HG02870 (cell line): ENCODE measurements around the gene ALK.

Experiments
- ATAC-seq: cut with Tn5 transposase; IDR thresholded peaks from one replicate; pipeline ENCODE4 v1.9.1; 2021; ENCODE audit warnings: mild to moderate bottlenecking, moderate library complexity; ENCODE audit not compliant: unreplicated experiment

ALK gene

DNA sequence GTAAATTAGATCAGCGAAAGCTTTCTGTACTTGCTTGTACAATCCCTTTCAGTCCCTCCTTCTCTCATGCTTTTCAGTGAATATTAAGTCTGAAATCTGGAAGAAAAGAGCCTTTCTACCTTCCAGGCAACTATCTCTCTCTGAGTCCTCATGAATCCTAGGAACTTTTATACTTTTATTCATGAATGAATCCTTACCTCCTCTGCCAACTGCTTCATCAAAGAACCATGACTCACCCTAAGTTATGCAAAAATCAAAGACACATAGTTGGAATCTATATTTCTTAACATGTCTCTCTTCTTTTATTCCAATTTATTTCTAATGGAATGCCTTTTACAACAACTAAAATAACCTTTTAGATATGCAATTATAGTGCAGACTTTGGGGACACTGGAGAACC is 412.0 kb downstream of the ALK start:
- no peak for ATAC-seq

DNA sequence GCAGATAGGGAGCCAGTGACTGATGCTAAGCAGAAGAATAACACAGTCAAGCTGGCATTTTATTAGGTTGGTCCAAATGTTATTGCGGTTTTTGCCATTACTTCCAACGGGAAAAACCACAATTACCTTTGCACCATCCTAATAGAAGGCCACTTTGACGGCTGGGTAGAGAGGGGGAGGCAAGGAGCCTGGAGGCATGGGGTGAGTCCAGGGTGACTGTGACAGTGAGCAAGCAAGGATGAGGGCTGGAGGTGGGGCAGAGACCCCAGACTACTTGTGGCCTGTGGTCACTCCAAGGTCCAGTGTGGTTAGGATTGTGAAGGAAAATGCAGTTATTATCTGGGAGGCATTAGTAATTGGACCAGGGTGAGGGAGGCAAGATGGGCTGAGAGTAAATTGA is 416.6 kb downstream of the ALK start:
- ATAC-seq: no peak

DNA sequence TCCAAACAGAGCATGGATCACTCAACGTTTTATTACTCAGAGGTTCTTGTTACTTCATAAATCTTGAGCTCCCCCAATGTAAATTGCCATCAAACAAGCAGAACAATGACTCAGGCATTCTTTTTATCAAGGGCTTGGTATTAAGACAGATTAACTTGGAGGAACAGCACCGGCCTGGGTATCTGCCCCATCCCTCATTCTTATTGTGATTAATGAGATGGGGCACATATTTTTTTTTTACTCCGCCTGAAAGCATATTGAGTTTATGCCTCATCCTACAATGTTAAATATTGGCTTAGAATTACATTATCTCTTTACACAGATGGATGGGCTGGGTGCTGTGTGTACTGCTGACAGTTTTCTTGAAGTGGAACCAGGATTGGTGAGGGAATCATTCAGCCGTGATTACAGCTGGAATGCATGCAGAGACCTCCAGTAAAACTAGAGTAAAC is 418.9 kb downstream of the ALK start:
- ATAC-seq: no peak

DNA sequence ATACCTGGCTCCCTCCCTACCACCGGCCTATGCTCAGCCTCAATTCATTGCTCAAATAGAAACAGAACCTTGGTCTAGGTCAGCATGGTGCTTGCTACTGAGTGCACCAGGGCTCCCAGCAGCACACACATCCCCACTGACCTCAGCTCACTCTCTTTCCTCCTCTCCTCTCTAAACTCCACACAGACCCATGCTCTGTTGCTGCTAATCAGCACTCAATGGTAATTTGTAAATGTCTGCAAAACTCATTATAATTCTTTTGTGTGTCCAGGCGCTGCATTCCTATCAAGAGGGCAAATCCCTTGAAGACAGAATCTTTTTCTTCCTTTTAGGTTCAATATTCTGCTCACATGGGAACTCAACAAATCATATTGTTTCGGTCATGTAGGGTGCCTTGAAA is 424.0 kb downstream of the ALK start:
- ATAC-seq: no peak

DNA sequence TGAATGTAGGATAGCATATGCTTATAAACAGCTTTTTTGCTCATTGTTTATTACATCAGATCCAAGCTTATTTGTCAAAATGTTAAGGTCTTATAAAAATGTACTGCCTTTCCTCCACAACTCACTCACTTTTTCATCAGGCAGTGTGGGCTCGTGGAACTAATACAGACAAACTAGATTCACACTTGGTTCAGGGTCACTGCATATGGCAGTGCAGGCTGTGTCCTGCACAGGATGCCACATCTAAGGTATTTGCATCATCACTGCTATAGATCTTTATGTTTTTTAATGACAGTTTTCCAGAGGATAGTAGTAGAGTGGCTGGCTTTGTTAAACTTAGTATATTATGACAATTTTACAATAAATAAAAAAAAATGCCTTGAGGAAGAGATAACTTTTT is 425.2 kb downstream of the ALK start:
- no peak for ATAC-seq

DNA sequence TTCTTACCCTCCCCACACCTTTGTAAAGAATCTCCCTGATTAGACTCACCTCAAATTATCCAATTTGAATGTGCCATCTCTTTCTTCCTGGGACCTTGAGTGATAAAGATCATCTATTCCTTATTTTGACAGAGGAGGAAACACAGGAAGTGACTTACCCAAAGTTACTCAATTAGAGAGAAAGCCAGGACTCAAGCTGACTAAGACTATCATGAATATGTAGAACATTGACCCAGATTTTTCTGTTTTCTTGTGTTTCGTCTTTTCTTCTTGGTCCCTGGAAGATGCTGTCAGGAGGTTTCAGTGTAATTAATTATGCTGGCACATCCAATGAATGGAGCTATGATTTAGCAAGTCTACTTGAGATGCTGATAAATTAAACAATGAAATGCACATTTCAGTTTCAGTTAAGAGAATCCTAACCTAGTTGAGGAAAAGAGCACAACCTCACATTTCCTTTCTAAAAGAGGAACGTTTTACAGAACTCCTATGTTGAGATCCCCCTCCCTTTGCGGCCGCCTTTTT is 425.8 kb downstream of the ALK start:
- ATAC-seq: no peak

DNA sequence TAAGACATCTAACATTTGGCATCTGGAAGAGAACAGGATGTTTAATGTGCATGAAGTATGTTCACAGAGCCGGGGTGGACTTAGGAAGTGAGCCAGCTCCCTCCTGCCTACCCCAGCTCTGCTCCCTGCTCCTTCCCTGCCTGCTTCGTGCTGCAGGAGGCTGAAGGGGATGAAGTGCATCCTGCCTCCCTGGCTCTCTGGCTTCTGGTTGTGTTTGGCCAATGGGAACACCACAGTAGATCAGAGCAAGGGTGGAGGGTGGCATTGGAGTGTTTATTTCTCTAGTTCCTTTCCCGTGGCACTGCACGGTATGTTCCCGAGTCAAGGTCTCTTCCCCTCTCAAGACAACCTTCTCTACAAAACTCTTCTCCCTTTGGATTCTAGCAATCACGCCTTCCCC is 426.3 kb downstream of the ALK start:
- no peak for ATAC-seq

DNA sequence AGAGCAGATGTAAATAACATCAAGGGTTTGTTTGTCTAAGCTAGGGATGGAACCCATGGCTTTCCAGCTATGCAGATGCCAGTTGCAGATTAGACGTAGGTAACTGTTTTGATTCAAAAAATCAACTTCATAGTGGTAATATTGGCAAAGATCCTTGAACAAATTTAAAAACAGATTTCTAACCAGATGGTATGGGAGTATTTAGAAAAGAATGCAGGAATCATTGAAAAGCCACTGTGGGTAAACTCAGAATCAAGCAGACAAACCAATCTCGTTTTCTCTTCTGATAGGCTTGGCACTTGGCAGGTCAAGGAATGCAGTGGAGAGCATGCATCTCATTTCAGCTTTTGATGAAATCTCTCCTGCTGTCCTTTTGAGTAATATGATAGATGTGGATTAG is 428.7 kb downstream of the ALK start:
- ATAC-seq: no peak

DNA sequence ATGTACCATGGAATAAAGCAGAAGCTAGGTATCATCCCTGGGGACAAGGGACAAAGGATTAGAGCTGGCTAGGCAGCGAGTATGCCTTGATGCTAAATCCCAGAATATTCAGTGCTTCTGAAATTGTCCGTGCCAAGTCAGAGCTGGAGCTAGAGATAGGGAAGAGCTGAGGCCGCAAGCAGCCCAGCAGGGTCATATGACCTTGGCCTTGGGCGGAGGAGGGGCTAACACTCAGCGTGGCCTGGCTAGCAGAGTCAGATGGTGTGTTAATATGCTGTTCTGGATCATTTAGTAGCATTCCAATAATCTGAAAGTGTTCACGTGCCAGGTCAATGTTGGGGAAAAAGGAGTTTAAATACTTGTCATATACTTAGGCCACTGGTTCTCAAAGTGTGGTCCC is 431.3 kb downstream of the ALK start:
- no peak for ATAC-seq

DNA sequence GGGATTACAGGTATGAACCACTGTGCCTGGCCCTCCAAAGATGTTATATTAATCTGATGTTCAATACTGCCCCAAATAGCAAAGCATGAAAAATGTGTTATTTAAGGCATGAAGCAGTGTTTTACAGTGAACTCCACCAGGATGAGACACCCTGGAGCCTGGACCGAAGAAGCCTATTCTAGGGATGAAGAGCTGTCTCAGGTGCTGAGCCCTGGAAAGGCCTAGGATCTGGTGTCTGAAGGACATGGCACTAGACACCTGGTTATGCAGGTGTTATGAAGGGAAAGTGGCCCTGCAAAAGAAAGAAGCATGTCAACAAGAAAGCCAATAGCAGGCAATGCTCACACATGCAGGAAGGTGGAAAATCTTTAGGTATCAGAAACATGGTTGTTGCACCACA is 431.8 kb downstream of the ALK start:
- ATAC-seq: no peak

DNA sequence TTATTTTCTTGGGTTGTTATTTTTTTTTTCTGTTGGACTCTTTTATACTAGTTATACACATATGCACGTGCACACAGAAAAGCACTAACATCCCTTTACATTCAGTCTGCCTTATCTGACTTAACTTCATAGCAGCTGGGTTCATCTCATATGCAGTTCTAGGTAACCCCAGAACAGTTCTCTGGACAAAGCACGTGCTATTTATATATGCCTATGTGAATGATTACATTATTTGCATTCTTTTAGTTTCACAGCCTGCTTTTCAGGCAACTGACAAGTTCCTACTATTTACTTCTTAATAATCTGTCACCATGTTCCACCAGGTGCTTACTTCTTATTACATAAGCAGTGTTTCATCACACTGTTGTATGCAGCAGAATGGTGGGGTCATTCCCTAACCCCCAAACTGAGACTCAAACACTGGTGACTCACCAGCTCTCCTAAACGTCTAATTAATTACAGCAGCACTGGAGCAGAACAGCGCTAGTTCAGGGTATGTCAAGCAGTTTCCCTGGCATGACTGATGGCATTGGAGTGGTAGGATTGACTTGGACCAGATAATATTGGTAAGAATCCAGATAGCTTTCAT is 433.3 kb downstream of the ALK start:
- ATAC-seq: no peak

DNA sequence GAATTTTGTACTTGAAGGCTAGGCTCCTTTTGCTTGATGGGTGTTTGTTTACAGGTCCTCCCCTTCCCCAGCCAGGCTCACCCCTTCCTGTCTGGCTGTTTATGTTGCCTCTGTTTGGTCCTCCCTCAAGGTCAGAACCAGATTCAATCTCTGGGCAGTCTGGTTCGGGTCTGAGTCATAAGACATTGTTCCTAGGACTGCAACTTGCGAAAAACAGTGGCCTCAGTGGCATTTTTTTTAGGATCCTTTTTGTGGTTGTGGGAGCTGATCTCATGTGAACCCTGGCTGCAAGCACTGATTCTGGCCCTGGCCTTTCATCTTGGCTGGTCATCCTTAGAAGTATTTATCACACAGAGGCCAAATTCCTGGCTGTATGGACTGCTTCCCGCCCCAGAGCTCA is 435.8 kb downstream of the ALK start:
- ATAC-seq: no peak

DNA sequence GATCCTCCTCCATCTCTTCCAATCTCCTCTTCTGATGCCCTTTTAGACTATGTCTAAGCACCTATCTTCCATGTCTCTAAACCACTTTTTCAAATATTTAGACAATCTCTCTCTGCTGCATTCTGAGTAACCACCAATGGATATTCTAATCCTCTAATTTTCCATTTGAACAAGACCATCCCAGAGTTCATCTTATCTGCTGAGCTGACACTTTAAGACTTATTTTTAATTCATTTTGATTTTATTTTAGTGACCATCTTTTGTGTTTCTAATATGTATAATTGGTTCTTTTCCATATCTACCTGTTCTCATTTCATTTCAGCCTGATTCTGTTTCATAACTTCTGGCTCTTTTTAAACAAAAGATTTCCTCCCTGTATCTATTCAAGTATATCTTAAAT is 436.3 kb downstream of the ALK start:
- no peak for ATAC-seq

DNA sequence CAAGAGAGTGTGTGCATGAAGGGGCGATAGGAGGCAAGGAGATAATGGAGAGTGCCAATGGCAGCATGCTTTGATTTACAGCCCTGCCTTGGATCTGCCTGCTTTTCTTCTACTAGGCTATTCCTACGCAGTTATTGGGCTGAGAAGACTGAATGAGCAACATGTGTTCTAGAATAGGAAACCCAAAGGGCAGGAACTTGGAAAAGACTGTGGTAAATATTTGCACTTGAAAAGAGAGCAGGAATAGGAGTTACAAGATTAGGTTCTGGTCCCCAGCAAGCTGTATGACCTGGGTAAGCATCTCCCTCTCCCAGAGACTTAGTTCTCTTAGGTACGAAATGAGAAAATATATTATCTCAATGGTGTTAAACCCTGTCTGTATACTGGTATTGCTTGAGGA is 438.5 kb downstream of the ALK start:
- no peak for ATAC-seq

DNA sequence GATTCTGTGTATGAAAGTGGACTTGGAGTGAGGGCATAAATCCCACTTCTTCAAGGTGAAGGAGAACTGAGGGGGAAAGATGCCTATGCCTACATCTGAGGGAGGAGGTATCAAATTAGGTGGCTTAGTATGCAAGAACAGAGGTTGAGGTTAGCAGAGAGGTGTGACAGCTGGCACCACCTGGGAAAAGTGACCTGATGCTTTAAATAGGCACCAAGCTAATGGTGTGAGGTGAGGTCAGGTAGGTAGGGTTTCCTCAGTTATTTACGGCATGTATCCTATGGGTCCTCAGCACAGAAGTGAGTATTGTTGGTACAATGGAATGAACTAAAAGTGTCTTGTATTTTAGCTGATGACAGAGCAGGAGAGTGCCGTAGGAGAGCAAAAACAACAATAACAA is 439.0 kb downstream of the ALK start:
- no peak for ATAC-seq

DNA sequence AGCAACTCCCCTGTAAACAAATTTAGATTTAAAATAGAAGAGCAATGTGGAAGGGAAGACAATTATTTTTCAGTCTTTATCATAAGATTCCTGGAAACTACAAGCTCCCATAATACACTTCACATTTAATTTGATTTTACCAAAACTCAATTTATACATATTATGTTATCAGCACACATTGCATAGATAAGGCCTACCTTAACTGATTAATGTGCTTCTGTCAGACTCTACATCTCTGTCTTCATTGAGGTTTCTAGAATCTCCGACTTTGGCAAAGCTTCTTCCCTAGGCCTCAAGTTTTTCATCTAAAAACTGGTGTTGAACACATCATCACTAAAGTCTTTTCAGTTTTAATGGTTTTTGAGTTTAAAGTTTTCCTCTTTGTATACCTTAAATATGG is 440.1 kb downstream of the ALK start:
- no peak for ATAC-seq

DNA sequence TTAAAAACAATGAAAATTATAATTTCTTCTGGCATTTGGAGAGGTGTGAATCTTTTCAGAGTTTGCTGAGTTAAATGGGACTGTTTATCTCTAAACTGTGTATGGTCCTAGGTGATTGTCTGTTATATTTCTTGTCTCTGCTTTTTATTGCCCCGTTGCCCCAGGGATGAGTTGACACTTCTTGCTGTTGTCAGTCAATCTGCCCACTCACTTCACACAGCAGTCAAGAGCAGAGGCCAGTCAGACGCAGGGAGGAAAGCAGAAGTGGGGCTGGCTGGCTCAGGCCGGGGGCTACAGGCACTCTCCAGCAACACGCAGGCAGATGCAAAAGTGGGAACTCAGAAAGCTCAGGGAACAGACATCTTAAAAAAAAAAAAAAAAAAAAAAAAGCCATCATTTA is 441.0 kb downstream of the ALK start:
- no peak for ATAC-seq

DNA sequence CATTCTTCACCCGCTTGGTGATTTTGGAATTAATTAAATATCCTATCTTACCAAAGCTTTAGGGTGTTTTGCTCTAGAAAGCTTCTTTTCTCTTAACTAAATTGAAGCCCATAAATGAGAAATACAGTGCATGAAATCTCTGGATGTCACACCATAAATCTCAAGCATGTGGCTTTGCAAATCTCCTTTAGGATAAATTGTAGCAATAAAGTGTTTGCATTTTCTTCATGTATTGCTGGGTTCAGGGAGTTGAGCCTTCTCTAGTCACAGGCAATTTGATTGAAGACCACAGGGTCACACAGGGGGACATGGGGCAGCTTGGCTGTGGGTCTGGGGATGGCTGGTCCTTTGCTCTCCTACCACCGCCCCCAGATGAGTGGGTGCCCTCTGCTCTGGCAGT is 442.0 kb downstream of the ALK start:
- no peak for ATAC-seq

DNA sequence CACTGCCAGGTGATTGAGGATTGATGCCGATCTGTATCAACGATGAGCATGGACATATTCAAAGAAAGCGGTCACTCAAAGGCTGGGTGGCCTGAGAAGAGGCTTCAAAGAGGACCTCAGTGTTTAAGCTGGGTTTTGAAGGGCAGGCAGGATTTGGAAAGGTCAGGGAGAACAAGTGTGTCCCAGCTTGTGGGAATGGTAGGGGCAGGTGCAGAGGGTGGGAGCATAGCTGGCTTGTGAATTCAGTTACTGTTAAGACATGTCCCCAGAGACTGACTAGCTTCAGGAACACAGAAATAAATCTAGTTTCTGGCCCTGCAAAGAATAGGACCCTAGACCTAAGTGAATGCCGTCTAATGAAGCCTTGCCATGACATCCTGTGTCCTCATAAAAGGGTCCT is 442.7 kb downstream of the ALK start:
- ATAC-seq: no peak

DNA sequence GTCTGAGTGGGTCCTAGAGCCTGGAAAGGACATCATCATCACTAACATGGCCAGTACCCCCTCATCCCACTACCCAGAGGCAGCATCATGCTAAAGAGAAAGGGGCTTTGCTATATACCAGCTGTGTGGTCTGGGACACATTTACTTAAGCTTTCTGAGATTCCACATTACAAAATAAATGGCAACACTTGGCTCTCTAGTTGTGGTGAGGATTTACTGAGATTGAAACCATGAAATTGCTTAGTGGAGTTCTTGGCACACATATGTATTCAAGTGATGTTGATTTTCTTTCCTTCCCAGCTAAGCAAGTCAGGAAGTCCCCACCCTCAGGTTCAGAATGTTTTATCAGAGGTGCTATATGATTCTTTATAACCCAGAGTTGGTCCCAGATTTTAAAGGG is 444.2 kb downstream of the ALK start:
- no peak for ATAC-seq

DNA sequence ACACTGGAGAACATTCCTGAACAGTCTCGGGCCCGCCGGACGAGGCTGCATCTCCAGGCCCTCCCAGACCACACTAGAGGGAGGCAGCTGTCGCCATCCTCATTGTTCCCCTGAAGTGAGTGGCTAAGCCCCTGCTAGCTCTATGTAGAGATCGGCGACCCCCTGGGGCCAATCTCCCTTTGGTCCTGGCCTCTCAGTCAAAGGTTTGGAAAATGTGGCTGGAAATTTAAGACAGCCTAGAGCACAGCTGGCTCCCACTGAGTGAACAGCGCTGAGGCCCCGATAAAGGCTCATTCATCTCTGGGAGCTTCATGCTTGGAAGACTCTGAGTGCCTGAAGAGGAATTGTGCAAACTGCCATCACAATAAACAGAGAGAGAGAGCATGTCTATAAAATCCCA is 445.9 kb downstream of the ALK start:
- ATAC-seq: no peak

DNA sequence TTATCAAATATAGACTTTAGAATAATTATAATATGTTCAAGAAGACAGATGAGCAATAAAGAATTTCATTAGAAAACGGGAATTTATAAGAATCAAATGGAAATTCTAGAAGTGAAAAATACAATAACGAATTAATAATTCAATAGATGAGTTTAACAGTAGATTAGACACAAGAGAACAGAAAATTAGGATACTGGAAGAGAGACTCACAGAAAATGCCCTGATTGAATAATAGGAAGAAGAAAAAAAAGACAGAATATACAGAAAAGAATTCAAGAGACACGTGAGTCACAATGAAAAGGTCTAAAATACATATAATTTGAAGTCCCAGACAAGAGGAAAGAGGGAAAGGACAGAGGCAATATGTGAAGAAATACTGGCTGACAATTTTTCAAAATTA is 451.4 kb downstream of the ALK start:
- no peak for ATAC-seq

DNA sequence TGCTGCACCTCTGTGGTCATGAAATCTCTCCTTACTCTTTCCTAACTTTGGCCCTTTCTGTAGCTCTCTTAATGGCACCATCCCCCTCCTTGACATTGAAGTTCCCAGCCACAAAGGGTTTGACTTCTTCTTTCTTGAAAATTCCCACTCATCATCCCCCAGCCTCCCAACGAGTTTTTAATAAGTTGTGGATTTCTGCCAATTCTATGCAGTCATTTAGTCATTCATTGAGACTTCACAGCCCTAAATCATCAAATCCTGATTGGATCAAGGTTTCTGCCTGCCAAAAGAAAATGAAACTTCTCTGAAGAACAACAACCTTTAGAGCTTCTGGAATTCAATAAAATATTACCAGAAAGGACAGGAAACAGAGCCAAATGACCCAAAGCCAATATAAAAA is 451.9 kb downstream of the ALK start:
- no peak for ATAC-seq
